Esophagus squamous epithelium (tissue), 5 donors: ENCODE data around the gene ADCYAP1. TPM values are rescaled to one million over a fixed set of nuclear protein-coding genes. Genes with fewer than 3 reads are reported as not detected.

ENCODE experiments used
- DNase-seq: peaks from one replicate; lab custom pipeline; 2025; lab: John Stamatoyannopoulos, UW
- H3K27ac ChIP-seq, 4 donors: fragments of 200-600 bp; sonication (generic); one replicate each; pipeline ENCODE4 v1.5.1; 2016 to 2019; ENCODE audit warnings: mild to moderate bottlenecking in 1 of 4
- H3K27me3 ChIP-seq, 4 donors: fragments of 200-600 bp; sonication (generic); 1 replicate in 3 of 4; 2 replicates in 1 of 4; pipeline versions ENCODE4 v1.5.1 to v1.6.0; 2017 to 2021; ENCODE audit warnings: antibody characterized with exemption in 1 of 4
- H3K36me3 ChIP-seq, 3 donors: fragments of 200-600 bp; sonication (generic); one replicate each; pipeline ENCODE4 v1.5.1; 2016 to 2019
- H3K4me1 ChIP-seq, 3 donors: fragments of 200-600 bp; sonication (generic); one replicate each; pipeline ENCODE4 v1.5.1; 2017 to 2019
- H3K4me3 ChIP-seq, 4 donors: fragments of 200-600 bp; sonication (generic); 1 replicate in 3 of 4; 2 replicates in 1 of 4; pipeline ENCODE4 v1.5.1; 2016 to 2019; ENCODE audit warnings: mild to moderate bottlenecking in 2 of 4, moderate library complexity in 1 of 4
- H3K9me3 ChIP-seq, 3 donors: fragments of 200-600 bp; sonication (generic); one replicate each; pipeline ENCODE4 v1.5.1; 2016 to 2019
- POLR2A ChIP-seq, 4 donors: fragments of 450-650 bp; IDR thresholded peaks; one replicate each; pipeline ENCODE4 v1.6.1; 2017; ENCODE audit warnings: antibody characterized with exemption in 4 of 4, mild to moderate bottlenecking in 4 of 4, moderate library complexity in 3 of 4
- WGBS, 2 donors: methylation state at CpG; one replicate each; pipeline ENCODE4 v1.1.5; 2018; 5-methylcytosine and 5-hydroxymethylcytosine counted together
- intact Hi-C: fragments of 100-400 bp; cut with DNase I; formaldehyde crosslinking; loops from one replicate; pipeline ENCODE4 v1.15.0; 2022
- total RNA-seq, 4 donors: library from RNA; depleted of rRNA; stranded (reverse); fragments of >200 nt; gene quantifications; one replicate each; pipeline ENCODE4 v1.1.0, GENCODE V29; 2016
- TF ChIP-seq, protein P1 (sequence below), 6 experiments: fragments of 450-650 bp in 4 of 6; fragments of 200-600 bp in 2 of 6; sonication (generic) in 2 of 6; IDR thresholded peaks; one replicate each; pipeline ENCODE4 v1.5.1; 2016 to 2019; ENCODE audit warnings: antibody characterized with exemption in 6 of 6, mild to moderate bottlenecking in 4 of 6, moderate library complexity in 4 of 6
- donor health status: DM: yes; HTN: yes; CAD: no.

ADCYAP1 gene
- total RNA-seq, 4 donors from 2014 or later = 0.29 to 2.7 TPM; not detected in 2

DNA sequence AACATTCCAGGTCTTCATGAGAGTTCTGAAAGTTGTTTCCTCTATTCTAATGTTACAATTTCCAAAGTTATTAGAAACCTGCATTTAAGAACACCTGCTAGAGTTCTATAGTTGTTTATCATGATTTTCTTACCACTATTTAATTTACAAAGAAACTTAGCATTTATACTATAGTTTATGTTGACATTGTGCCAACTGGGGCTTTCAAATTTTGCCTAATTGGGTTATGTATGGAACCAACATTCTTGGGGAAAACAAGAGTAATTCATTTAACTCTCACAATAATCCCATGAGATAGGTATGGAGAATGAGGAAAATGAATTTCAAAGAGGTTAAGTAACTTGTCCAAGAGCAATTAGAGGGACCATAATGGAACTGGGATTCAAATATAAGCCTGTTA lies 28.8 kb upstream of the ADCYAP1 start:
- DNase-seq = no peak
- Histone ChIP-seq H3K27me3 (no peaks in the 10 kb centered on the region), H3K4me3 (no peak overlapping the region), H3K4me1 (no peaks in the 10 kb centered on the region), H3K36me3 (no peaks in the 10 kb centered on the region), H3K9me3 (no peaks in the 10 kb centered on the region), H3K27ac (no peak overlapping the region)
- TF ChIP-seq, protein P1, sequence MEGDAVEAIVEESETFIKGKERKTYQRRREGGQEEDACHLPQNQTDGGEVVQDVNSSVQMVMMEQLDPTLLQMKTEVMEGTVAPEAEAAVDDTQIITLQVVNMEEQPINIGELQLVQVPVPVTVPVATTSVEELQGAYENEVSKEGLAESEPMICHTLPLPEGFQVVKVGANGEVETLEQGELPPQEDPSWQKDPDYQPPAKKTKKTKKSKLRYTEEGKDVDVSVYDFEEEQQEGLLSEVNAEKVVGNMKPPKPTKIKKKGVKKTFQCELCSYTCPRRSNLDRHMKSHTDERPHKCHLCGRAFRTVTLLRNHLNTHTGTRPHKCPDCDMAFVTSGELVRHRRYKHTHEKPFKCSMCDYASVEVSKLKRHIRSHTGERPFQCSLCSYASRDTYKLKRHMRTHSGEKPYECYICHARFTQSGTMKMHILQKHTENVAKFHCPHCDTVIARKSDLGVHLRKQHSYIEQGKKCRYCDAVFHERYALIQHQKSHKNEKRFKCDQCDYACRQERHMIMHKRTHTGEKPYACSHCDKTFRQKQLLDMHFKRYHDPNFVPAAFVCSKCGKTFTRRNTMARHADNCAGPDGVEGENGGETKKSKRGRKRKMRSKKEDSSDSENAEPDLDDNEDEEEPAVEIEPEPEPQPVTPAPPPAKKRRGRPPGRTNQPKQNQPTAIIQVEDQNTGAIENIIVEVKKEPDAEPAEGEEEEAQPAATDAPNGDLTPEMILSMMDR (IDR thresholded peaks at IDR 0.05) = no peak
- TF ChIP-seq POLR2A (IDR thresholded peaks at IDR 0.05) = no peak
- intact Hi-C loops = no loop called here

DNA sequence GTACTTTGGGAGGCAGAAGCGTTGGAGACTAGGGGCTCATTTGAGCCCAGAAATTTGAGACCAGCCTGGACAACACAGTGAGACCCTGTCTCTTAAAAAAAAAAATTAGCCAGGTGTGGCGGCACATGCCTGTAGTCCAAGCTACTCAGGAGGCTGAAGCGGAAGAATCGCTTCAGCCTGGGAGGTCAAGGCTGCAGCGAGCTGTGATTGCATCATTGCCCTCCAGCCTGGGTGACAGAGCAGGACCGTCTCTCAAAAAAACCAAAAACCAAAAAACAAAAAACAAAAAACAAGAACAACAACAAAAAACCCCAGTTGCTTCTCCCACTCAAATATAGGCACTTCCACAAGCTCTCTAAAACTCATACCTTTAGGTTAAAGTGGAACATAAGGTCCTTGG lies 27.4 kb upstream of the ADCYAP1 start:
- H3K36me3 ChIP-seq = no peaks in the 10 kb centered on the region

DNA sequence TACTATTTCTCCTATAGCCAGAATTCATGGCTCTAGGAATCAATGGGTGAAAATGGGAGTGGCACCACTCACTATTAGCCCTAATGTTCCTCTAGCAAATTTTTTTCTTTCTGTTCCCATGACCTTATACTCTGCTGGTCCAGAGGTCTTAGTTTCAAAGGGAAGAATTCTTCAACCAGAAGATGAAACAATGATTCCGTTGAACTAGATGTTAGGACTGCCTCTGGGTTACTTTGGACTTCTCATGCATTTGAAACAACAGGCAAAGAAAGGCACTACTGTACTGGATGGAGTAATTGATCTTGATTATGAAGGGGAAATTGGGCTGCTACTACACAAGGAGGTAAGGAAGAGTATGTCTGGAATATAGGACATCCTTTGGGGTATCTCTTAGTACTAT lies 18.6 kb upstream of the ADCYAP1 start:
- Histone ChIP-seq H3K27me3 (peaks cover 0 to 9% (median 0%) of the 10 kb centered on the region in 4 donors), H3K36me3 (no peaks in the 10 kb centered on the region), H3K4me3 (no peak overlapping the region), H3K27ac (no peak overlapping the region), H3K4me1 (no peaks in the 10 kb centered on the region), H3K9me3 (no peaks in the 10 kb centered on the region)
- intact Hi-C loops = no loop called here
- 71 to 75% methylated on average over 1 of the region's 1 CpG for WGBS, 2 donors
- no peak for TF ChIP-seq POLR2A (IDR thresholded peaks at IDR 0.05)
- TF ChIP-seq, protein P1 (IDR thresholded peaks at IDR 0.05) = no peak
- DNase-seq = no peak

More for the DNA sequence above, 27.4 kb upstream of the ADCYAP1 start:
- H3K27me3 ChIP-seq = peaks cover 0 to 3% (median 0%) of the 10 kb centered on the region in 4 donors
- H3K4me1 ChIP-seq = no peaks in the 10 kb centered on the region
- no peak overlapping the region for H3K4me3 ChIP-seq
- TF ChIP-seq POLR2A (IDR thresholded peaks at IDR 0.05) = no peak
- TF ChIP-seq, protein P1 (IDR thresholded peaks at IDR 0.05) = no peak
- H3K27ac ChIP-seq = no peak overlapping the region
- intact Hi-C loops = no loop called here
- WGBS, 2 donors = 78 to 81% methylated on average over 5 to 6 of the region's 6 CpGs
- no peaks in the 10 kb centered on the region for H3K9me3 ChIP-seq
- no peak for DNase-seq

DNA sequence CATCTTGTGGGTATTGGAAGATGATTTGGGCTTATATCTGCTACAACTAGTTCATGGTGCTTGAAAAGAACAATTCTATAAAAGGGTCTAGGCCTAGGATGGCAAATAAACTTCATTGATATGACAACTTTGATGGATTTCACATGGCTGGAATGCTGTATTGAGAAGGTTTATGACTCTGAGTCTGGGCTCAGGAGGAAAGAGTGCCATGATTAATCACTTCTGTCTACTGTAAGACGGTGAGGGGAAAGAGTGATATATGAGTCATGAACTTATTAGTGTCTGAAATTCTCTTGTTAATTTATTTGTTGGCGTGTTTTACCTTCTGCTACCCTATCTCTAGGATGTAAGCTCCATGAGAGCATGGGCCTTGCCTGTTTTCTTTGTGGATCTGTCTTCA lies 17.0 kb upstream of the ADCYAP1 start:
- Histone ChIP-seq H3K27me3 (peaks cover 0 to 9% (median 0%) of the 10 kb centered on the region in 4 donors), H3K4me1 (no peaks in the 10 kb centered on the region), H3K27ac (no peak overlapping the region), H3K36me3 (no peaks in the 10 kb centered on the region), H3K4me3 (no peak overlapping the region), H3K9me3 (no peaks in the 10 kb centered on the region)
- intact Hi-C loops = no loop called here
- WGBS, 2 donors = 21 to 28% methylated on average over 2 of the region's 2 CpGs
- DNase-seq = no peak
- TF ChIP-seq, protein P1 (IDR thresholded peaks at IDR 0.05) = no peak
- TF ChIP-seq POLR2A (IDR thresholded peaks at IDR 0.05) = no peak

DNA sequence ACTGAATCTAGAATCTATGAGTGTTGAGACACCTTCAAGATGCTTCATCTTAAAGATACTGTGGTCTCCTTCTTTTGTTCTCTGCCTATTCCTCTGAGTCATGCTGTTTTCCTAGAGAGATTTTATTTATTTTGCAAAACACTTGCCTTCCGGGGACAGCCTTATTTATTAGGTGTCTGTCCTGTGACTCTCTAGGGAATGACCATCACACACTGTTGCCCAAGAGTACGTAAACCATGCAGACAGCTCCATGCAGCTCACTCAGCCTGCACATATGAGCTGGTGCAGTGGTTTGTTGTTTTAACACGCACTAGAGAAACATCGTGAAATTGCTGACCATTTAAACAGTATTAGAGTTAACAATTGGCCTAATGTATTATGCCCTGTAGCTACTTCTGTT lies 12.4 kb upstream of the ADCYAP1 start:
- Histone ChIP-seq H3K9me3 (no peaks in the 10 kb centered on the region), H3K4me3 (no peak overlapping the region), H3K4me1 (no peaks in the 10 kb centered on the region), H3K27me3 (peaks cover 0 to 23% (median 0%) of the 10 kb centered on the region in 4 donors), H3K27ac (no peak overlapping the region), H3K36me3 (no peaks in the 10 kb centered on the region)
- intact Hi-C loops = no loop called here
- TF ChIP-seq POLR2A (IDR thresholded peaks at IDR 0.05) = no peak
- TF ChIP-seq, protein P1 (IDR thresholded peaks at IDR 0.05) = no peak
- WGBS, 2 donors = 49 to 57% methylated on average over 4 of the region's 4 CpGs
- DNase-seq = no peak
